Amniotic stem cell (primary cell): ENCODE data around the gene FUT8.
A peak's percentile ranks its signal among the peaks of the same experiment; 100 is the strongest.
"Not testable (repeated sequence)": the region's sequence is repeated elsewhere in the genome, so short reads cannot be mapped to it uniquely, and the experiment has no call there.

Experiments used
- DNase-seq: peaks from one replicate; lab custom pipeline; 2025; lab: John Stamatoyannopoulos, UW

FUT8 gene

GRCh38 chr14:65419593-65420252, 7.2 kb downstream of the FUT8 start:
- no peak for DNase-seq

- peak; percentile 58 for DNase-seq
Observed at GRCh38 chr14:65421201-65421981, 8.9 kb downstream of the FUT8 start.

- DNase-seq: no peak
Observed at GRCh38 chr14:65422088-65422834, 9.7 kb downstream of the FUT8 start.

- no peak for DNase-seq
Observed at GRCh38 chr14:65423982-65424381, 11.5 kb downstream of the FUT8 start.

GRCh38 chr14:65424531-65424930, 12.0 kb downstream of the FUT8 start:
- no peak for DNase-seq

GRCh38 chr14:65425885-65426284, 13.4 kb downstream of the FUT8 start:
- no peak for DNase-seq

- DNase-seq: not testable (repeated sequence)
Observed at GRCh38 chr14:65426902-65427301, 14.4 kb downstream of the FUT8 start.

GRCh38 chr14:65428691-65429090, 16.2 kb downstream of the FUT8 start:
- DNase-seq: no peak

GRCh38 chr14:65429757-65430156, 17.2 kb downstream of the FUT8 start:
- DNase-seq: no peak

- no peak for DNase-seq
Observed at GRCh38 chr14:65431245-65431644, 18.7 kb downstream of the FUT8 start.

GRCh38 chr14:65431951-65432350, 19.4 kb downstream of the FUT8 start:
- no peak for DNase-seq

GRCh38 chr14:65432361-65432948, 19.9 kb downstream of the FUT8 start:
- DNase-seq: no peak

- DNase-seq: no peak
Observed at GRCh38 chr14:65433157-65433556, 20.6 kb downstream of the FUT8 start.

- no peak for DNase-seq
Observed at GRCh38 chr14:65433646-65434045, 21.1 kb downstream of the FUT8 start.

GRCh38 chr14:65434216-65434850, 21.8 kb downstream of the FUT8 start:
- no peak for DNase-seq

- DNase-seq: no peak
Observed at GRCh38 chr14:65438266-65438933, 25.9 kb downstream of the FUT8 start.

GRCh38 chr14:65439117-65439516, 26.6 kb downstream of the FUT8 start:
- DNase-seq: no peak

GRCh38 chr14:65440230-65440629, 27.7 kb downstream of the FUT8 start:
- no peak for DNase-seq

GRCh38 chr14:65444230-65444629, 31.7 kb downstream of the FUT8 start:
- DNase-seq: no peak

GRCh38 chr14:65446159-65446558, 33.6 kb downstream of the FUT8 start:
- peak; percentile 34 for DNase-seq

- DNase-seq: no peak
Observed at GRCh38 chr14:65449647-65450046, 37.1 kb downstream of the FUT8 start.
